NCI-H1105 treated with DMSO at 0.1 percent for 48 hours (cell line): ENCODE results near the gene PATJ.
"Not testable (repeated sequence)": the region's sequence is repeated elsewhere in the genome, so short reads cannot be mapped to it uniquely, and the experiment has no call there.

Source experiments
- DNase-seq: peaks from one replicate; lab custom pipeline; 2025; lab: John Stamatoyannopoulos, UW

PATJ gene

GRCh38 chr1:61743716-61744580, 1.7 kb downstream of the PATJ start:
- no peak for DNase-seq

GRCh38 chr1:61746813-61747212, 4.5 kb downstream of the PATJ start:
- DNase-seq, result no peak

GRCh38 chr1:61748566-61748965, 6.3 kb downstream of the PATJ start:
- no peak for DNase-seq

- DNase-seq, result no peak
Observed at GRCh38 chr1:61749574-61749973, 7.3 kb downstream of the PATJ start.

GRCh38 chr1:61752921-61753389, 10.7 kb downstream of the PATJ start:
- DNase-seq, result peak; percentile 15

GRCh38 chr1:61753998-61754508, 11.8 kb downstream of the PATJ start:
- no peak for DNase-seq

GRCh38 chr1:61754545-61754944, 12.3 kb downstream of the PATJ start:
- DNase-seq, result no peak

- DNase-seq, result no peak
Observed at GRCh38 chr1:61756773-61757172, 14.5 kb downstream of the PATJ start.

- DNase-seq, result no peak
Observed at GRCh38 chr1:61757950-61758349, 15.7 kb downstream of the PATJ start.

GRCh38 chr1:61770131-61770530, 27.9 kb downstream of the PATJ start:
- no peak for DNase-seq

- DNase-seq, result no peak
Observed at GRCh38 chr1:61776091-61776490, 33.8 kb downstream of the PATJ start.

- no peak for DNase-seq
Observed at GRCh38 chr1:61779231-61779630, 37.0 kb downstream of the PATJ start.

- no peak for DNase-seq
Observed at GRCh38 chr1:61781151-61781550, 38.9 kb downstream of the PATJ start.

GRCh38 chr1:61782771-61783170, 40.5 kb downstream of the PATJ start:
- no peak for DNase-seq

- DNase-seq, result no peak
Observed at GRCh38 chr1:61784726-61785125, 42.4 kb downstream of the PATJ start.

GRCh38 chr1:61790837-61791236, 48.6 kb downstream of the PATJ start:
- no peak for DNase-seq

- no peak for DNase-seq
Observed at GRCh38 chr1:61797045-61797755, 54.9 kb downstream of the PATJ start.

GRCh38 chr1:61801047-61801446, 58.8 kb downstream of the PATJ start:
- DNase-seq, result not testable (repeated sequence)

GRCh38 chr1:61807606-61808140, 65.4 kb downstream of the PATJ start:
- DNase-seq, result no peak

GRCh38 chr1:61808321-61808720, 66.0 kb downstream of the PATJ start:
- no peak for DNase-seq

- no peak for DNase-seq
Observed at GRCh38 chr1:61808968-61809367, 66.7 kb downstream of the PATJ start.

- no peak for DNase-seq
Observed at GRCh38 chr1:61812916-61813315, 70.6 kb downstream of the PATJ start.

- DNase-seq, result no peak
Observed at GRCh38 chr1:61816191-61816590, 73.9 kb downstream of the PATJ start.
